Sigmoid colon (tissue), 7 donors: ENCODE results near the gene DTD2. TPM values are rescaled to one million over a fixed set of nuclear protein-coding genes. Genes with fewer than 3 reads are reported as not detected.

Experiments
- DNase-seq: peaks from one replicate; pipeline ENCODE4 v3.0.0-alpha.2; 2019
- H3K27ac ChIP-seq, 4 donors: fragments of 200-600 bp; sonication (generic); one replicate each; pipeline ENCODE4 v1.5.1; 2016 to 2019; ENCODE audit warnings: mild to moderate bottlenecking in 1 of 4
- H3K27me3 ChIP-seq, 3 donors: fragments of 200-600 bp; sonication (generic); one replicate each; pipeline ENCODE4 v1.5.1; 2019; ENCODE audit warnings: mild to moderate bottlenecking in 1 of 3
- H3K36me3 ChIP-seq, 4 donors: fragments of 200-600 bp; sonication (generic); one replicate each; pipeline ENCODE4 v1.5.1; 2016 to 2019
- H3K4me1 ChIP-seq, 4 donors: fragments of 200-600 bp; sonication (generic); one replicate each; pipeline ENCODE4 v1.5.1; 2017 to 2019
- H3K4me3 ChIP-seq, 4 donors: fragments of 200-600 bp; sonication (generic); one replicate each; pipeline ENCODE4 v1.5.1; 2017 to 2019; ENCODE audit warnings: mild to moderate bottlenecking in 2 of 4, moderate library complexity in 1 of 4
- H3K9me3 ChIP-seq, 4 donors: fragments of 200-600 bp in 3 of 4; sonication (generic) in 3 of 4; one replicate each; pipeline versions ENCODE4 v1.5.1 to v1.6.1; 2013 to 2019
- EP300 ChIP-seq, 4 donors: sonication (generic); formaldehyde crosslinking; IDR thresholded peaks; one replicate each; pipeline ENCODE4 v1.6.1; 2017; ENCODE audit warnings: antibody characterized with exemption in 4 of 4
- POLR2A ChIP-seq, 2 donors: fragments of 450-650 bp; IDR thresholded peaks; one replicate each; pipeline ENCODE4 v1.6.1; 2016; ENCODE audit warnings: antibody characterized with exemption in 2 of 2, mild to moderate bottlenecking in 2 of 2, moderate library complexity in 2 of 2
- POLR2AphosphoS5 ChIP-seq, 4 donors: sonication (generic); formaldehyde crosslinking; IDR thresholded peaks; one replicate each; pipeline ENCODE4 v1.6.1; 2017; ENCODE audit warnings: antibody characterized with exemption in 4 of 4
- WGBS, 2 donors: extraction: QIAGEN DNeasy Blood & Tissue Kit; methylation state at CpG; one replicate each; pipeline ENCODE4 v1.1.7; 2013; 5-methylcytosine and 5-hydroxymethylcytosine counted together
- intact Hi-C: fragments of 100-400 bp; cut with DNase I; formaldehyde crosslinking; loops from one replicate; pipeline ENCODE4 v1.15.1; 2023
- polyA plus RNA-seq, 3 donors: library from polyadenylated mRNA; stranded (reverse); fragments of 200-250 nt; gene quantifications; one replicate each; pipeline ENCODE4 v1.2.3, GENCODE V29; 2013
- total RNA-seq, 4 donors: library from RNA; depleted of rRNA; stranded (reverse); fragments of >200 nt; gene quantifications; one replicate each; pipeline ENCODE4 v1.1.0, GENCODE V29; 2016
- TF ChIP-seq, protein P1 (sequence below), 4 experiments: fragments of 450-650 bp in 3 of 4; fragments of 200-600 bp in 1 of 4; IDR thresholded peaks; one replicate each; pipeline ENCODE4 v1.5.1; 2016 to 2019; ENCODE audit warnings: antibody characterized with exemption in 4 of 4, mild to moderate bottlenecking in 3 of 4, moderate library complexity in 2 of 4
- donor health status: healthy with polysubstance abuse.
- donor health status: Bipolar disorder and iron deficiency.
- donor health status: healthy.

DTD2 gene
- total and polyA plus RNA-seq, 7 donors, result 10.8 to 31.6 (median 26.0) TPM

DNA sequence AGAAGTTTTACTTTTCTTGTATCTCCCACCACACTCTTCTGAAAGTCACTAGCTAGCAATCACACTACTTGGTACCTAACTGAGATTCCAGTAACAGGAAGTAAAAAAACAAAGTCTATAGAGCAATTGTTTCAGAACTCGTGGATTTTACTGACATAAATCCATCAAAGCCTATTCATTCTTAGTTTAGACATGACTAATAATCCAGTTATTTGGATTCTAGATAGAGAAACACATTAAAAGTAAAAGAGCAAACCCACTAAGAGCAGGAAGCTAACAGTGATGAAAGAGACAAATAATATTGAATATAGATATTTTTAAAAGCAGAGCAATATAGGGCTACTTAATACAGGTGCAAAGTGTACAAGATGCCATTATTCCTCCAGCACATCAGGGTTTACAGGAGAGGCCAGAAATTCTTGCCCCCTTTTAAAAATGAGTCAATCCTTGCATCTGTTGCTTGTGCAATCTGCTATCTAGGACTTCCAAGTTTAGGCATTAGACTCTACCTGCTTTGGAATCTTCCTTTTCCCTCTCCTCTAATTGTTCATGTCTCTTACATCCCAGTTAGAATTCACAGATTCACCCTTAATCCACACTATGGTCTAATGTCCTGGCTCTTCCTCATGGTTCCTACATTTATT, 43.0 kb downstream of the DTD2 start:
- 4 to 20% methylated on average over 1 of the region's 1 CpG for WGBS, 2 donors
- H3K4me1 ChIP-seq, result peaks cover 0 to 64% (median 45%) of the 10 kb centered on the region in 4 donors

DNA sequence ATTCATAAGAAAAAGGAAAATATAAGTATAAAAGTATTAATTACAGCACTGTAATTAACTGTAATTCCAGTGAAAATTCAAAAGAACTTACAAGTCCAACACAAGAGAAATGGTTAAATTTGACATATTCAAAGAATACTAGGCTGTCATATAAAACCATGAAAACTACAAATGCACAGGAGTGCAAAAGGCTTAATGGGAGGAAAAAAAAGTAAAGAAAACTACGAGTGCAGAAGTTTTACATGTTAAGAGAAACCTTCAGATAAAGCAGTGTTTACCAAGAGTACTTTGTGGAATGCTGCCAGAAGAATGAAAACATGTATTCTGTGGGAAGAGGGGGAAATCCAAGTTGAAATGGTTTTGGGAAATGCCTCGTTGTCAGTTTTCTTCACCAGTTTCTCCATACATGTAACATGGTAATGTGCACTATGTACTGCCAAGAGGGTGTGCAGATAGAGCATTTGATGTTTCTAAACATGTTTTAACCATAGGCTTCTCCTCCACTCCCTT, 46.0 kb downstream of the DTD2 start:
- intact Hi-C loops, result no loop called here
- WGBS, 2 donors, result 15 to 40% methylated on average over 2 of the region's 2 CpGs
- Histone ChIP-seq H3K9me3 (no peaks in the 10 kb centered on the region), H3K4me1 (peaks cover 0 to 44% (median 32%) of the 10 kb centered on the region in 4 donors), H3K4me3 (no peak overlapping the region), H3K27me3 (no peaks in the 10 kb centered on the region), H3K36me3 (no peaks in the 10 kb centered on the region), H3K27ac (peak overlapping the region in 2 of 4 donors; percentile 43 to 46)
- TF ChIP-seq EP300 (IDR thresholded peaks at IDR 0.05) (no peak), POLR2A (IDR thresholded peaks at IDR 0.05) (no peak), POLR2AphosphoS5 (IDR thresholded peaks at IDR 0.05) (no peak)
- TF ChIP-seq, protein P1, sequence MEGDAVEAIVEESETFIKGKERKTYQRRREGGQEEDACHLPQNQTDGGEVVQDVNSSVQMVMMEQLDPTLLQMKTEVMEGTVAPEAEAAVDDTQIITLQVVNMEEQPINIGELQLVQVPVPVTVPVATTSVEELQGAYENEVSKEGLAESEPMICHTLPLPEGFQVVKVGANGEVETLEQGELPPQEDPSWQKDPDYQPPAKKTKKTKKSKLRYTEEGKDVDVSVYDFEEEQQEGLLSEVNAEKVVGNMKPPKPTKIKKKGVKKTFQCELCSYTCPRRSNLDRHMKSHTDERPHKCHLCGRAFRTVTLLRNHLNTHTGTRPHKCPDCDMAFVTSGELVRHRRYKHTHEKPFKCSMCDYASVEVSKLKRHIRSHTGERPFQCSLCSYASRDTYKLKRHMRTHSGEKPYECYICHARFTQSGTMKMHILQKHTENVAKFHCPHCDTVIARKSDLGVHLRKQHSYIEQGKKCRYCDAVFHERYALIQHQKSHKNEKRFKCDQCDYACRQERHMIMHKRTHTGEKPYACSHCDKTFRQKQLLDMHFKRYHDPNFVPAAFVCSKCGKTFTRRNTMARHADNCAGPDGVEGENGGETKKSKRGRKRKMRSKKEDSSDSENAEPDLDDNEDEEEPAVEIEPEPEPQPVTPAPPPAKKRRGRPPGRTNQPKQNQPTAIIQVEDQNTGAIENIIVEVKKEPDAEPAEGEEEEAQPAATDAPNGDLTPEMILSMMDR (IDR thresholded peaks at IDR 0.05), result no peak
- no peak for DNase-seq

More for the DNA sequence above, 43.0 kb downstream of the DTD2 start:
- no peak for DNase-seq
- no peaks in the 10 kb centered on the region for H3K9me3 ChIP-seq
- no peak overlapping the region for H3K4me3 ChIP-seq
- H3K27me3 ChIP-seq, result no peaks in the 10 kb centered on the region
- no peaks in the 10 kb centered on the region for H3K36me3 ChIP-seq
- no peak overlapping the region for H3K27ac ChIP-seq
- intact Hi-C loops, result no loop called here
- no peak for TF ChIP-seq POLR2AphosphoS5 (IDR thresholded peaks at IDR 0.05)
- TF ChIP-seq EP300 (IDR thresholded peaks at IDR 0.05), result no peak
- no peak for TF ChIP-seq POLR2A (IDR thresholded peaks at IDR 0.05)
- TF ChIP-seq, protein P1 (IDR thresholded peaks at IDR 0.05), result no peak

DNA sequence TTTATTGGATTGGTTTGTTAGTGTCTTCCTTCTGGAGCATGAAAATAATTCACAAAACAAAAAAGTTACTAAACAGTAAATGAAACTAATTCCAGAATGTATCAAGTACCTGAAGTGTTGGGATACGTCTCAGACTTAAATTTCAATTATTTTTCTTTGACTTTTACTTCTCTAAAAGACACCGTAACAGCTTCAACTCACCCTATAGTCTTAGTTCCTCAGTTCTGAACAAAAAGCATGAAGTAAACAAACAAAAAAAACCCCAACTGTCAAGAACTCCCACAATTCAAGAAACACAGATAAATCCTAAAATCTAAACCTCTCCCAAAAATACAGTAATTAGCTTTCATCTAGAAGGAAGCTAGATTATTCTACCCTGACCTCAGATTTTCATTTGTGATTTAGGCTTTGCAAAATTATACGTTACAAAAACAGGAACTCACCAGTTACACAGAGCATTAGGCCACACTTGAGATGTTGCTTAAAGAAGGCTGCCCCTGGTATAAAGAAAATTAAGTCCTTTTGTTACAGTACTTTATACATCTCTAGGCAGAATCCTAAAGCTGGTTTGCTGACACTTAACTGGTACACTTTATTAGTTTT, 47.2 kb downstream of the DTD2 start:
- H3K4me3 ChIP-seq, result no peak overlapping the region
- intact Hi-C loops, result no loop called here
- TF ChIP-seq POLR2AphosphoS5 (IDR thresholded peaks at IDR 0.05) (no peak), EP300 (IDR thresholded peaks at IDR 0.05) (no peak), POLR2A (IDR thresholded peaks at IDR 0.05) (no peak)
- TF ChIP-seq, protein P1 (IDR thresholded peaks at IDR 0.05), result no peak
- H3K4me1 ChIP-seq, result peaks cover 0 to 46% (median 30%) of the 10 kb centered on the region in 4 donors
- H3K36me3 ChIP-seq, result no peaks in the 10 kb centered on the region
- 62 to 87% methylated on average over 3 of the region's 3 CpGs for WGBS, 2 donors
- H3K9me3 ChIP-seq, result no peaks in the 10 kb centered on the region
- H3K27ac ChIP-seq, result peak overlapping the region in 1 of 4 donors; percentile 2
- DNase-seq, result no peak
- H3K27me3 ChIP-seq, result no peaks in the 10 kb centered on the region

DNA sequence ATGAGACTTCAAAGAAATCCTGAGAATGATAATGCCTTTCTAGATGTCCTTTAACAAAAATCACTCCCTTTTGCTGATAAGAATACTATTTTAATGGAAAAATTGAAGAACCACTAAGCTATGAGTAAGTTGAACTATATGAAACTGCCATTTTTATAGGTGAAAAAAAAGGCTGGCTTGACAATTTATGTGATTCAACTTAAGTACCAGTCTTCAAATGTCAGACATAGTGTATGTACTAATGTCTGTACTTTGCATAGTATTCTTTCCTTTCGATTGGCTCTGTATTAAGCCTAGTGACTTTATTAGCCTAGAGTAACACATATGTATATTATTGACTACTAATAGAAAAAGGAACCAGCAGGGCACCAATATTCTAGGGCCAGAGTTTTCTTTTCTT, 48.9 kb downstream of the DTD2 start:
- H3K4me3 ChIP-seq, result no peak overlapping the region
- TF ChIP-seq, protein P1 (IDR thresholded peaks at IDR 0.05), result no peak
- TF ChIP-seq POLR2AphosphoS5 (IDR thresholded peaks at IDR 0.05) (no peak), EP300 (IDR thresholded peaks at IDR 0.05) (no peak), POLR2A (IDR thresholded peaks at IDR 0.05) (no peak)
- intact Hi-C loops, result no loop called here
- no peaks in the 10 kb centered on the region for H3K9me3 ChIP-seq
- H3K36me3 ChIP-seq, result no peaks in the 10 kb centered on the region
- 96 to 100% methylated on average over 1 of the region's 1 CpG for WGBS, 2 donors
- peaks cover 0 to 35% (median 18%) of the 10 kb centered on the region in 4 donors for H3K4me1 ChIP-seq
- DNase-seq, result no peak
- H3K27me3 ChIP-seq, result no peaks in the 10 kb centered on the region
- H3K27ac ChIP-seq, result no peak overlapping the region
